ENCODE results near the gene ADARB2.
"Not testable (repeated sequence)": the region's sequence is repeated elsewhere in the genome, so short reads cannot be mapped to it uniquely, and the experiment has no call there.

Gene ADARB2

DNA sequence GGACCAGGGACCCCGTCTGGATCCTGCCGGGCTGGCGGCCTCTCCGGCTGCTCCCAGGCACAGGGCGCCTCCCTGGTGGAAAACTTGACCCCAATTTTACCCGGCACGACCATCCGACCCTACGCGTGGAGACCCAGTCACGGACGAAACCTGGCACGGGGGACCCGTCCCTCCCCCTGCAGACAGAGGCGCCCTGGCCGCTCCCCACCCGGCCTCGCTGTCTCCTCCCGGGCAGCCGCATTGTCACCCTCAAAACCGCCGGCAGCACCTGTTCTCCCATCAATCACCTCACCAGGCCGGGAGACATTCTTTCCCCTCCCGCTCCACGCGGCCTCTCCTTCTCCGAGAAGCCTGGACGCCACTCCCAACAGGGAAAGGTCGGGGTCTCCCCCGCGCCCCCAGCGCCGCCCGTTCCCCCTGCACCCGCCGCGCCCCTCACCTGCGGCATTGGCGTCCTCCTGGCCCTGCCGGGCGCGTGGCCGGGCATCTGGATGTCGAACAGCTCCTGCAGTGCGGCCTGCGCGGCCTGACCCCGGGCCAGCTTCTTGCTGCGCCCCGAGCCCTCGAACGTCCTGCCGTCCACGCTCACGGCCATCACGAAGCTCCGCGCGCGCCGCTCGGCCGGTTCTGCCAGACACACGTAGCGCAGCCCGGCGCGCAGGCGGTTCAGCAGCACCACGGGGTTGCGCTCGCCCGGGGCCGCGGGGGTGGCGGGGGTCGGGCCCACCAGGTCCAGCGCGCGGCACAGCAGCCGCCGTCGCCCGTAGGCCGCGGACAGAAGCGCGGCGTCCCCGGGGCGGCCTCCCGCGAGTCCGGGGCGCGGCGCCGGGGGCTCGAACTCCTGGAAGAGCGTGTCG is 374.5 kb downstream of the ADARB2 start:
- DNase-seq (ENCODE audit: low read depth in 1 of 2, low spot score in 1 of 2): no peak

DNA sequence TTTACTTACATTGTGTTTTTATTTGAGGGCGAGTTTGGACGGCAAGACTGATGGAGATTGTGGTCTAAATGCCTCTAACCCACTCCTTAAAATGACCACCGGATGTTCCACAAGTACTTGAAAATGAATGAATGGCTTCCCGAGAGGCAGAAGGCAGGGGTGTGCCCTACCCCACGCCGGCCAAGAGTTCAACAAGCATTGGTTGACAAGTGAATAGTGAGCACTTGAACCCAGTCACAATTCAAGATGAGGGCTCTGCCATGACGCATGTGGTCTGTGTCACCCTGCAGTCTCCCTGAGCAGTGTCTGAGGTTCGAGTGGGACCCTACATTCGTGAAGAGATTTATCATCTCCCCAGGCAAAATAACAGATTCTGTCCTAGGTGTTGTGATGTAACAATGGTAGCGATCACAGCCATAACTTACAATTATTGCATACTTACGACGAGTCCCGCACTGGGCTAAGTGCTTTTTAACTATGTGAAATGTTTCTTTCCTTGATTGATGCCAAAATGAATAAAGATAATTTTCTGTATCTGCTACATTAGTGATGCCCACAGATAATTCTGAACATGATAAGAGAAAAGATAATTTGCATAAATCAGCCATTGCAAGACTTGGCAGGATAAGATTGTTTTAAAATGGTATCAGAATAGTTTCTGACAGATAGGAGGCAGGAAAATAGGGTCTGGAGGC is 375.8 kb downstream of the ADARB2 start:
- no peak for DNase-seq (ENCODE audit: low read depth in 1 of 2, low spot score in 1 of 2)

DNA sequence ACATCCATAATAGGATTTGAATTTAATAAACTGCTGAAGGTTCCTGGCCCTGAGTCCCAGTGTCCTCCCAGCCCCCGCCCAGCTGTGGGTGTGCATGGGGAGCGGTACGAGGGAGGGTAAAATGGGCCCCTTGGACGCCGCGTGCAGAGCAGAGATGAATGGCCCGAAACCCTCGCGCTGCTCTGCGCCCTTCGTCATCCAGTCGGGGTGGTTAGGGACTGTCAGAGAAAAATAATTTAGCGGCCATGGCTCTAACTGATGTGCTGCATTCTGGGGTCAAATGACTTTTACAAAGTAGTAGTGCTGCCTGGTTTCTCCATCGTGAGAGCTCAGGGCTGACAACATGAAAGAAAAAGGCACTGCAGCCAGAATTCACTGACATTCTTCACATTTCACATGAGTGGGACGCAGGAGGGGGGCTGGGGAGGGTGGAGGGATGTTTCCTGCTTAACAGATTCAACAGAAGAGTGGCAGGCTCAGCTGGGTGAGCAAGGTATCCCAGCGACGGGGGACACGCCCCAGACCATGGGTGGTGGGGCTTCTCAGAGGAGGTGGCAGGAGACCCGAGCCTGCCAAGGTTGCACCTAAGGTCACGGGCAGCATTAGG is 376.7 kb downstream of the ADARB2 start:
- DNase-seq (ENCODE audit: low read depth in 1 of 2, low spot score in 1 of 2): no peak

DNA sequence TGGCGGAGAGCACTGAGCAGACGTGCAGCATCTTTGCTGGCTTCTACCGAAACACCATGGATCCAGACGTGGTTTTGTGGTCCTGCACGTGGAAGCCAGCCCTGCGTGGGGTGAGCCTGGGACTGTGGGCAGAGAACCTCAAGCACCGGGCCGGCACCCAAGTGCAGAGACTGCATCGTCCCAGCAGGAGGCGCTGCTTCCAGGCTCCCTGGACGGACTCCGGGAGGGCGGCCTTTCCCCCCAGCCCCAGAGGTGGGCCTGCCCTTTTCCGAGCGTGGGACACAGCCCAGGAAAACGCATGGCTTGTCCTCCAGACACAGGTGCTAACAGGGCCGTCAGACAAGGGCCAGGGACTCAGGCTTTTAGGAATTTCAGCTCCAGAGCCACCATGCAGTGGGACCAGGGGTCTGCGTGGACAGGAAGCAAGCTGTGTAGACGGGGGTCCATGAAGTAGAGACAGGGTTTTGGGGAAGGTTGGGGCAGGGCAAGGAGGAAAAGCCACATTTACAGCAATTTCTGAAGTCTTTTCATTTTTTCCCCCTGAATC is 377.2 kb downstream of the ADARB2 start:
- DNase-seq (ENCODE audit: low read depth in 1 of 2, low spot score in 1 of 2): no peak

DNA sequence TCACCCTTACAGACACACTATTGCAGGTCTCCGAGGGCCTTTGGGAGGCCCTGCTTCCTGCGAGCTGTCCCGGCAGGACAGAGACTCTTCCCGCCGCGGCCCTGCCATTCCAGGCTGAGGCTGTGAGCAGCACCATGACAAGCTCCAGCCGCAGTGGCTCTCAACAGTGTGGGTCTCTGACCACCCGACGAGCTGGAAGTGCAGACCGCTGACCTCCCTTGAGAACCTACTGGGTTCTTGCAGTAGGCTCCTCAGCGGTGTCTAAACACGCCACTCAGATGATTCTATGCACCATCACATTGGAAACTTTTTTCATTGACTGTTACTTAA is 377.7 kb downstream of the ADARB2 start:
- no peak for DNase-seq (ENCODE audit: low read depth in 1 of 2, low spot score in 1 of 2)

DNA sequence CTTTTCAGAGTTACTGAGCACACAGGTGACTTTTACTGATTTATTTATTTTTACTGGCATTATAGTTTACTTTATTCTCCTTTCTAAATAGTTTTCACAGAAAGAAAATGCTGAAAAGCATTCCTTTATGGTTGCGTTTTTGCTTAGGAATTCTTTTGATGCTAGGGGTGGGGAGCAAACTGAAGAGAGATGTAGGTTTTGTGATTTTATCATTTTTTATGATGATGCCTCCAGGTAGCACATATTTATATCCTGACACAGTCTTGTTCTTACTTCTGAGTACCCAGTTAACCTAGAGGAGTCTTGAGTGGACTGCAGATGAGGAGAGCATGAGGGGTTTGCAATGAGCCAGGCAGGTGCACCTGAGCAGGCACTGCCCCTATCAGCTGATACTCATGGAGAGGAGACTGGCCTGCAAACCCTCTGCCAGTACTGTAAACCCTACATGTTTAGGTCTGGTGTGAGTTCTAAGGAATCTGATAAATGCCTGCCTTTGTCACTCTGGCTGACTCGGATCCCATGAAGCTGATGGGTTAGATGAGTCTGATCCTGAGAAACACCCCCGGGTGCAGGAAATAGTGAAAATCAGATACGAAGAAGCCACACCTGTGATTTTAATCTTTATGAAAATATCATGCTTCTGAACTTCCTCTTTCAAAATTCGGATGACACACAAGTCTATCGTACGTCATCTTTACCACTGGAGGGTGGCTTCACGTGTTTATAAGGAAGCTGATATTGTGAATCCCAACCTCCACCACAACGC is 378.3 kb downstream of the ADARB2 start:
- DNase-seq (ENCODE audit: low read depth in 1 of 2, low spot score in 1 of 2): no peak

DNA sequence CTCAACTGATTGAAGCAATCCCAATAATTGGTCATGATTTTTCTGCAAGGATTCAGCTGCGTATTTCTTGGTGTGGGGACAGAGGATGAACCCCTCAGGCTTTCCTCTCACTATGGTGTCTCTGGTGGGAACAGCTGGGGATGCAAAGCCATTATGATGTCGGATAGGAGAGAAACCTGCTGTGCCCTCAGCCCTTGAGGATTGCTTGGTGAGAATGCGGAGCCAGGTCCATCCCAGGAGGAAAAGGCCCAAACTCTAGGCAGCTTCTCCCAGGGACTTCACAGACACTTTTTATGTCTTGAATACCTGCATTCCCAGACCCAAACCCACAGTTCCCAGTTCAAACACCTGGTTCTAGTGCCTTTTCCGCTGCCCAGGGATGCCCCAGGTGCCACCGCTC is 379.2 kb downstream of the ADARB2 start:
- no peak for DNase-seq (ENCODE audit: low read depth in 1 of 2, low spot score in 1 of 2)

DNA sequence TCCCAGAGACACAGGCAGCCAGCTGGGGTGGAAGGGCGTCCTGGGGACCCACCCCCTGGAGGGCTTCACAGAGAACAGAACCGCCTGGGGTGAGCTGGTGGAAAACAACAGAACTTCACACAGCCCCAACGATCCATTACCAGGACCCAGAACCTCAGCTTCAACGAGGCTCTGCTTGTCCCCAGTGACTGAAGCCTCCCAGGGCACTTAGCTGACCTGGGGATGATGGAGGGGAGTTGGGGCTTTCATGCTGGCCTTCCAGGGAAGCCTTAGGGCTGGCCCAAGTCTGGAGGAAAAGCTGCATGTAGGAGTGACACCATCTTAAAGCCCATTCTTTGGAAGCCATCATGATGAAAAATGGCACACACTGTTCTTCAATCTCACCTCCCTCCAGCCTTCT is 381.0 kb downstream of the ADARB2 start:
- DNase-seq (ENCODE audit: low read depth in 1 of 2, low spot score in 1 of 2): no peak

DNA sequence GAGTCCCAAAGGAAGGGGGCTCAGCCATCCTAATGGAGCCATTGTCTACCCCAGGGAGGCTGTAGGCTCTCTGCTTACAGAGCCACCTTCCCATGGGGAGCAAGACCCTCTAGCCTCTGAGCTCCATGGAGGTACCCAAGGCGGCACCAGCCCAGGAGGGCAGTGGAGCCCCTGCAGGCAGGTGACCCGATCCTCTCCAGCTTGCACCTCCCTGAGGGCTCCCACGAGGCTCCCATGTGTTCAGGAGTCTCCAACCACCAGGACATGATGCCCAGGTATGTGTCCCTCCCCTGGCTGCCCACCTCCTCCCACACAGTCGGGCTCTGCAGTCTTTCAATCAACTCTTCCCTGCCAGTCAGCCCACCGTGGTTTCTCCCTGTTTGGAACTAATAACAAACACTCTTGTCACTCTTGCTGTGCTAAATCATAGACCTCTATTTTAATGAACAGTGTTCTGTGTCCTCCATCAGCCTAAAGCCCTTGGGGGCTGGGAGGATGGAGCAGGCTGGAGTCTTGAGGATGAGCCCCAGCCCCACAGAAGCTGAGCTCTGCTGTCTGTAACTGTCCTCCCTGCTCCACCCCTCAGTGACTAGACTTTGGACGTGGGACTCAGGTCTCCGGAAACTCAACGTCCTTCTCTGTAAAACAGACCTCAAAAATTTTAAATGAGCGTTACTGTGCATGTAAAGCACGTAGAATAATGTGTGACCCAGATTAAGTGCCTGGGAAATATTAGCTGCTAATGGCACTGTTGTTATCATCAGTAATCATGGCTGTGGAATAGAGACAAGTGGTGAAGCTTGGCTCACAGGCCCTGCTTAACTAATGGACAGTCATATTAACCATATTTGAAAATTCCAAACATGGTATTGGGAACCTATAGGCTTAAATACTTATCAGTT is 382.3 kb downstream of the ADARB2 start:
- no peak for DNase-seq (ENCODE audit: low read depth in 1 of 2, low spot score in 1 of 2)

DNA sequence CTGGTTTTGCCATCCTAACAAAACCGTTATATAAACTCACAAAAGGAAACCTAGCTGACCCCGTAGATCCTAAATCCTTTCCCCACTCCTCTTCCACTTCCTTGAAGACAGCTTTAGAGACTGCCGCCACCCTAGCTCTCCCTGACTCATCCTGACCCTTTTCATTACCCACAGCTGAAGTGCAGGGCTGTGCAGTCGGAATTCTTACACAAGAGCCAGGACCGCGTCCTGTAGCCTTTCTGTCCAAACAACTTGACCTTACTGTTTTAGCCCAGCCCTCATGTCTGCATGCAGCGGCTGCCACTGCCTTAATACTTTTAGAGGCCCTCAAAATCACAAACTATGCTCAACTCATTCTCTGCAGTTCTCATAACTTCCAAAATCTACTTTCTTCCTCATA is 385.0 kb downstream of the ADARB2 start:
- DNase-seq (ENCODE audit: low read depth in 1 of 2, low spot score in 1 of 2): not testable (repeated sequence)

DNA sequence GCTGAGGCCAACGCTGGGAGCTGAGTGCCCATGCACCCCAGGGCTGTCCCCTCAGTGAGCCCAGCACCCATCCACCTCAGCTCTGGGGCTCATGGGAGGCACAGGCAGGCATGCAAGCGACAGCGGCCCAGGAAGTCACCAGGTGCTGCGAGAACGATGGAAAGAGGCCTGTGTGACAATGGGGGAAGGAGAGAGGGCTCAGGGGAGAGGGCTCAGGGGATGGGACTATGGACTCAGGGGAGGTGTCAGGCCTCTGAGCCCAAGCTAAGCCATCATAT is 388.6 kb downstream of the ADARB2 start:
- no peak for DNase-seq (ENCODE audit: low read depth in 1 of 2, low spot score in 1 of 2)

DNA sequence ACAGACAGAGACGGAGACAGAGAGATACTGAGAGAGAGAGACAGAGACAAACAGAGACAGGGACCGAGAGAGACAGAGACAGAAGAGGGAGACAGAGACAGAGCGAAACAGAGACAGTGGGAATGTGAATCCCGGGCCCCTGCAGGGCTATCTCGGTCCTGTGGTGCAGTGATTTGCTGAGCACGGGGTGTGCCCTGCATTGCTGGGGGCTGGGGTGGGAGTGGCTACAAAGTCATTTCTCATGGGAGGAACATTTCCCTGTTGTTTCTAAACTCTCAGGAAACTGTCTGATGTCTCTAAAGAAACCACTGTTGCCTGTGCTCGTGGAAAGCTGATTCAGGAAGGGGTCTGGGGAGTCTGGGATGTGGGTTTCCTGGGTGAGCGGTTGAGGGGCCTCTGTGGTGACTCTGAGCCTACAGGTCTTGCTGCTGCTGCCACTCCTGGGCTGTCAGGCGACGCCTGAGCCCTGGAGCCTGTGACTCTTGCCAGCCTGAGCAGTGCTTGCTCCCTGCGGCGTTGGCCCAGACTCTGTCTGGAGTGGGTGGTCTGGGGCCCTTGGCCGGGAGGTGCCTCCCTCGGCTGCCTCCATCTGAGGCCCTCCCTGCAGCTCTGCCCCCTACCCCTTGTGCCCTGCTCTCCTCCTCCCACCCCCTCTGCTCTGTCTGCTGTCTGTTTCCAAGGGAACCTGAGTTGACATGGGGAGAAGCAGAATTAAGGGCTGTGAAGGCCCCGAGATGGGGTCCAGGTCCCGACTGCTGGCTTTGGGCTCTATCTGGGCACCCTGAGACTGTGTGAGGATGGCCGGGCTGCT is 389.2 kb downstream of the ADARB2 start:
- DNase-seq (ENCODE audit: low read depth in 1 of 2, low spot score in 1 of 2): no peak

DNA sequence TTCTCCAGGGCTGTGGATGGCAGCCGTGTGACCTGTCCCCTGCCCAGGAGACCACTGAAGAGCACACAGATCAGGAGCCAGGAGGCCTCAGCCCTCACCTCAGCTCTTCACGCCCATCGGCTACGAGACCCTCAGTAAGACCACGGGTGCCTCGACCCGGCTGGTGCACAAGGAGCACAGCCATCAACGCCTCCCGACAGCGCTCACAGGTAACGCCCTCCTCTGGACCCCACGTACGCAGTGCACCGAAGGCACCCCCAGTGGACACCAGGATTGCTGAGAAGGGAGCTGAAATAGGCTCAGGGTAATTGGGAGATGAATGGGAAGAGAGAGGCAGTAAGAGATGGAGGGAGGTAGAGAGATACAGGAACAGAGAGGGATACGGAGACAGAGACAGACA is 389.8 kb downstream of the ADARB2 start:
- DNase-seq (ENCODE audit: low read depth in 1 of 2, low spot score in 1 of 2): no peak

DNA sequence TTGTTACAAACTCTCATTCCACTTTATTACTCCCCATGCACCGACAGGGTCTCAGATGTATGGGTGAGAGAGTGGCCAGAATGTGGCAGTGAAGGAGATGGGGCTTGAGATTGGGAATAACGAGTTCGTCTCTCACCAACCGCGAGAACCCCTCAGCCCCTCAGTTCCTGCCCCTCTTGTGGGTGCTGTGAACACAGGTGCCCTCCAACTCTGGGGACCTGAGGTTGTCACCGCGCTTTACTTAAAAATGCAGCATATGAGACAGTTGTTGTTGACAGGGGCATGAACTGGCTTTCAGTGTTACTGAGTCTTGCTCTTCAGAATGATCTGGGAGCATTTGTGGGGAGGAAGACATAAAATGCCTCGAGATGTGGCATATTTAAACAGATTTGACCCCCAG is 391.1 kb downstream of the ADARB2 start:
- no peak for DNase-seq (ENCODE audit: low read depth in 1 of 2, low spot score in 1 of 2)

DNA sequence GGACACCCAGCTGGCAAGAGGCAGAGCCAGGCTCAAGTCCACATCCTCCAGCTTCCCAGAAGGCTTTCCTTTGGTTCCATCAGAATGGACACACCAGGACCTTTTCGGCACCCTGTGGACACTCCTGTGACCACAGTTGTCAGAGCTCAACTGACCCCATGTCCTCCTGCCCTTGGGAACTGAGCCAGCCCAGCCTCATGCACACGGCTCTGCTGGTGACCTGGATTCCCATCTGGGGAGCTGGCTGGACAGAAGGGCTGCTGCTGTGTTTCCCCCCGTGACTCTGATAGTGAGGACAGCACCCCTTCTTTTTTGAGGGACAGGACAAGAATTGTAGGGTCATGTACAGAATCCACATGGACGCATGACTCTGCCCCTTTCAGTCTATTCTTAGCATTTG is 392.0 kb downstream of the ADARB2 start:
- no peak for DNase-seq (ENCODE audit: low read depth in 1 of 2, low spot score in 1 of 2)

DNA sequence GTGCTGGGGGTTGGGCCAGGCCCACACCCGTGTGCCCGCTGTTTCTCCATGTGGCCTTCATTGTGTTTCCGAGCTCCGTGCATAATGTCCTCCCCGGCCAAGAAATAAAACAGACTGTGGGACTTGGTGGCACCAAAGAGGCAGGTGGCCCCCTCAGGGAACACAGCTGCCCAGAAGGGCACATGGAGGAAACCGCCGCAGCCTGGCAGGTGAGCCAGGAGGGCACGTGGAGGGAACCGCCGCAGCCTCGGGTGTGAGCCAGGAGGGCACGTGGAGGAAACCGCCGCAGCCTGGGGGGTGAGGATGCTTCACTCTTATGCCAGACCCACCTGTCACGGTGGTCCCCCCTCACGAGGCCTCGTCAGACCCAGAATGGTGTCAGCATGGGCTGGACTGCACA is 392.5 kb downstream of the ADARB2 start:
- no peak for DNase-seq (ENCODE audit: low read depth in 1 of 2, low spot score in 1 of 2)

DNA sequence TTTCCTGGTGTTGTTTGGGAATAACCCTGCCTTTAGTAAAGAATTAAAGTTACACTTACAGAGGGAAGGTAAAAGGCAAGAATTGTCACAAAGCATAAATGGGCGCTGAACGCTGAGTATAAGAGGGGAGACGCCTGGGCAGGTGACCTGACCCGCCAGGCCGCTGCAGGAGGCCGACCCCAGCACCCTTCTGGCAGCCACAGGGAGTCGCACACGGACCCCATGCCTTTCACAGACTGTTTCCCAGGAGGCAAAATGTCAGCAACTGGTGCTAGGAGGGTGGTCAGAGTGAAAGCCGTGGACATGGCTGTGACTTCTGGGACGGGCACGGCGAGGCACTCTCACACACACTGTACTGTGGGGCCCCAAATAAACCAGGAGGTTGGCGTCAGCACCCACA is 392.9 kb downstream of the ADARB2 start:
- DNase-seq (ENCODE audit: low read depth in 1 of 2, low spot score in 1 of 2): no peak

DNA sequence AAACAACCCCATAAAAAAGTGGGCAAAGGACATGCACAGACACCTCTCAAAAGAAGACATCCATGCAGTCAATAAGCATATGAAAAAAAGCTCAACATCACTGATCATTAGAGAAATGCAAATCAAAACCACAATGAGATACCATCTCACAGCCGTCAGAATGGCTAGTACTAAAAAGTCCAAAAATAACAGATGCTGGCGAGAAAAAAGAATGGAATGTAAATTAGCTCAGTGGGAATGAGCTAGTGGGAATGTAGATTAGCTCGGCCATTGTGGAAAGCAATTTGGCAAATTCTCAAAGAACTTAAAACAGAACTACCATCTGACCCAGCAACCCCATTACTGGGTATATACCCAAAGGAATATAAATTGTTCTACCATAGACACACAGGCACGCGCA is 394.1 kb downstream of the ADARB2 start:
- DNase-seq (ENCODE audit: low read depth in 1 of 2, low spot score in 1 of 2): no peak

DNA sequence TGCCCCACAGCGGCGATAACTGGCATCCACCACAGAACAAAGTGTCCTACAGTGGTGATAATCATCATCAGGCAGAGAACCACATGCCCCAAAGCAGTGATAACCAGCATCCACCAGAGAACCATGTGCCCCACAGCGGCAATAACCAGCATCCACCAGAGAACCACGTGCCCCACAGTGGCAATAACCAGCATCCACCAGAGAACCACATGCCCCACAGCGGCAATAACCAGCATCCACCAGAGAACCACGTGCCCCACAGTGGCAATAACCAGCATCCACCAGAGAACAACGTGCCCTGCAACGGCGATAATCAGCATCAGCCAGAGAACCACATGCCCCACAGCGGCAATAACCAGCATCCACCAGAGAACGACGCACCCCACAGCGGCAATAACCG is 396.3 kb downstream of the ADARB2 start:
- DNase-seq (ENCODE audit: low read depth in 1 of 2, low spot score in 1 of 2): not testable (repeated sequence)

DNA sequence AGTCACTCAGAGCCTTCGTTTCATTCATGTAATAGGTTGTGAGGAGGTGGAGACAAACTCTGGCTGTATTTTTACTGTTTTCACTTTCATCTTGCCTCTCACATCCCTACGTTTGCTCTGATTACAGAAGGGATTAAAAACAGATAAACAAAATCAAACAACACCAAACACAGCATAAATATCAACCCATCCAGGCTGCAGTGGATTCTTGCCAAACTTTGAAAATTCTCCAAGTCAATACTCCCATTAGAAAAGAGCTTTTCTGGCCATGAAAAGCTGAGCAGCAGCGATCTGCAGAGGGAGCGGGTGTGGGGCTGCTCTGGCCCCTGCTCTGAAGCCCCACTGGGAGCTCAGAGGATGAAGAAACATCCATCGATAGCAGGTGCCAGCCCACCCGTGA is 397.9 kb downstream of the ADARB2 start:
- no peak for DNase-seq (ENCODE audit: low read depth in 1 of 2, low spot score in 1 of 2)

Measured in activated CD4-positive, alpha-beta T cell treated with anti-CD3 and anti-CD28 coated beads, Interleukin-2, amount 50 U/mL, for 24 hours (primary cell).